K562 (cell line): Measurements from ENCODE around the gene SPTY2D1. TPM values are rescaled to one million over a fixed set of nuclear protein-coding genes. Genes with fewer than 3 reads are reported as not detected.

ENCODE experiments used
- ATAC-seq: fragments of 200-7000 bp; cut with Tn5 transposase; 3 replicates; pipeline ENCODE4 v1.9.1; 2020; ENCODE audit warnings: moderate library complexity
- BruUV-seq: library from RNA; stranded (reverse); fragments of 400-500 nt; replicated peaks from 2 replicates; lab custom pipeline; 2021; lab: Mats Ljungman, UMichigan
- CTCF ChIA-PET: fragments of 300-600 bp; formaldehyde crosslinking; extraction: SDS; loops from one replicate; lab custom pipeline; 2021; ENCODE audit warnings: low intra/inter-chr PET ratio; lab: Yijun Ruan, JAX
- POLR2A ChIA-PET: fragments of 300-600, 350-650 bp; sonication (Branson Sonifier 250); formaldehyde crosslinking; extraction: SDS; loops from one replicate; lab custom pipeline; 2021; ENCODE audit warnings: antibody characterized with exemption, inconsistent platforms; lab: Yijun Ruan, JAX
- DNase-seq, 4 experiments: peaks; one replicate each; pipeline versions ENCODE4 v3.0.0 to v3.0.0-alpha.2; 2011 to 2018; ENCODE audit warnings: low spot score in 3 of 4, mixed read lengths in 3 of 4; ENCODE audit errors: extremely low read depth in 1 of 4
- FAIRE-seq: peaks from 2 replicates; lab custom pipeline; 2011; peaks lifted over from hg19 to GRCh38; lab: Jason Lieb, UNC
- H2AFZ ChIP-seq: 2 replicates; pipeline ENCODE4 v1.6.0; 2011; ENCODE audit warnings: low read depth, low read length, control low read depth, inconsistent platforms
- H3K27ac ChIP-seq: fragments of 200-600 bp; 3 replicates; pipeline ENCODE4 v1.8.0; 2011; ENCODE audit warnings: low read depth, mild to moderate bottlenecking, control low read depth, inconsistent platforms, low read length, moderate library complexity, mixed read lengths; ENCODE audit errors: extremely low read depth
- H3K27me3 ChIP-seq, 2 experiments: fragments of 300-600 bp in 1 of 2; 2 replicates in 1 of 2; 3 replicates in 1 of 2; pipeline versions ENCODE4 v1.6.0 to v1.8.0; 2011; ENCODE audit warnings: inconsistent platforms in 2 of 2, low read length in 2 of 2, mild to moderate bottlenecking in 1 of 2, mixed read lengths in 1 of 2, moderate library complexity in 1 of 2; ENCODE audit not compliant: control insufficient read depth in 2 of 2, insufficient read depth in 2 of 2
- H3K36me3 ChIP-seq: fragments of 300-600 bp; 3 replicates; pipeline ENCODE4 v1.8.0; 2011; ENCODE audit warnings: mild to moderate bottlenecking, low read length, inconsistent platforms; ENCODE audit not compliant: control insufficient read depth, insufficient read depth
- H3K4me1 ChIP-seq, 2 experiments: fragments of 200-600 bp in 1 of 2; replicated peaks in 1 of 2; 2 replicates in 1 of 2; 3 replicates in 1 of 2; pipeline versions ENCODE4 v1.5.1 to v1.8.0; 2011; ENCODE audit warnings: inconsistent platforms in 2 of 2, low read length in 2 of 2, mild to moderate bottlenecking in 1 of 2, mixed read lengths in 1 of 2, moderate library complexity in 1 of 2; ENCODE audit not compliant: control insufficient read depth in 2 of 2, insufficient read depth in 2 of 2
- H3K4me2 ChIP-seq: 2 replicates; pipeline ENCODE4 v1.6.1; 2011; ENCODE audit warnings: low read length, control low read depth, inconsistent platforms, mixed read lengths; ENCODE audit not compliant: insufficient read depth
- H3K4me3 ChIP-seq: fragments of 200-600 bp; sonication (generic), shearing (Covaris generic); 2 replicates; pipeline ENCODE4 v1.5.1; 2016; ENCODE audit warnings: control low read depth, inconsistent platforms
- H3K79me2 ChIP-seq: fragments of 200-600 bp; 3 replicates; pipeline ENCODE4 v1.8.0; 2011; ENCODE audit warnings: low read length, inconsistent platforms; ENCODE audit not compliant: control insufficient read depth, insufficient read depth
- H3K9ac ChIP-seq, 2 experiments: 2 replicates each; pipeline versions ENCODE4 v1.6.0 to v1.6.1; 2011; ENCODE audit warnings: low read depth in 2 of 2, low read length in 2 of 2, control low read depth in 1 of 2, inconsistent platforms in 1 of 2, mild to moderate bottlenecking in 1 of 2, mixed read lengths in 1 of 2; ENCODE audit not compliant: insufficient read depth in 1 of 2
- H3K9me1 ChIP-seq: one replicate; pipeline ENCODE4 v1.6.0; 2011; ENCODE audit warnings: inconsistent platforms, mild to moderate bottlenecking, low read length, moderate library complexity; ENCODE audit not compliant: control insufficient read depth, insufficient read depth
- H3K9me3 ChIP-seq: replicated peaks from 2 replicates; pipeline ENCODE4 v1.5.1; 2011; ENCODE audit warnings: low read depth, low read length, inconsistent platforms; ENCODE audit not compliant: control insufficient read depth, insufficient read depth
- H4K20me1 ChIP-seq: replicated peaks from 2 replicates; pipeline ENCODE4 v1.6.1; 2011; ENCODE audit warnings: low read length, inconsistent platforms, mixed read lengths; ENCODE audit not compliant: control insufficient read depth, insufficient read depth
- BHLHE40 ChIP-seq: IDR thresholded peaks from 2 replicates; pipeline ENCODE4 v1.6.1; 2011; ENCODE audit warnings: low read length, improper control_type of control experiment
- ETV6 ChIP-seq, 3 experiments: fragments of 150-350 bp in 1 of 3; sonication (generic) in 1 of 3; formaldehyde crosslinking in 1 of 3; IDR thresholded peaks; 2 replicates each; pipeline versions ENCODE4 v1.6.1 to v1.8.0; 2014 to 2022; ENCODE audit warnings: borderline replicate concordance in 2 of 3, low read depth in 2 of 3, antibody characterized with exemption in 1 of 3, low read length in 1 of 3, mild to moderate bottlenecking in 1 of 3, missing genetic modification reagents in 1 of 3
- FOXA1 ChIP-seq: fragments of 450-650 bp; IDR thresholded peaks from 2 replicates; pipeline ENCODE4 v1.6.1; 2016; ENCODE audit warnings: mild to moderate bottlenecking, borderline replicate concordance
- FOXA3 ChIP-seq, 2 experiments: fragments of 450-650 bp in 1 of 2; sonication (generic) in 1 of 2; formaldehyde crosslinking; IDR thresholded peaks in 1 of 2; conservative IDR thresholded peaks in 1 of 2; 2 replicates each; pipeline versions ENCODE4 v1.4.0 to v1.8.0; 2020 to 2022; ENCODE audit warnings: mild to moderate bottlenecking in 2 of 2, missing genetic modification reagents in 1 of 2
- RBM15 ChIP-seq: fragments of 200-400 bp; formaldehyde crosslinking; IDR thresholded peaks from 2 replicates; pipeline ENCODE4 v1.6.1; 2018; ENCODE audit warnings: mild to moderate bottlenecking, low read length, moderate library complexity; ENCODE audit not compliant: insufficient read depth
- SMARCA4 ChIP-seq: fragments of 450-650 bp; IDR thresholded peaks from 2 replicates; pipeline ENCODE4 v1.6.1; 2016
- TSC22D4 ChIP-seq: fragments of 450-650 bp; IDR thresholded peaks from 2 replicates; pipeline ENCODE4 v1.6.1; 2016; ENCODE audit warnings: missing genetic modification characterization, missing biosample characterization, control low read depth
- ZNF324 ChIP-seq: fragments of 250-450 bp; sonication (Bioruptor Pico); IDR thresholded peaks from 2 replicates; pipeline ENCODE4 v1.4.0; 2020; ENCODE audit warnings: mild to moderate bottlenecking
- ZNF644 ChIP-seq: fragments of 200-800 bp; sonication (Bioruptor generic); IDR thresholded peaks from 2 replicates; pipeline ENCODE4 v1.6.1; 2016; ENCODE audit warnings: low read depth, missing genetic modification characterization, missing compliant biosample characterization
- WGBS: fragments of 100-300 bp; shearing (Covaris generic); methylation state at CpG from one replicate; pipeline ENCODE4 v1.1.6; 2016; ENCODE audit warnings: low coverage, mixed read lengths; ENCODE audit not compliant: insufficient coverage; ENCODE audit errors: missing lambda C conversion rate; 5-methylcytosine and 5-hydroxymethylcytosine counted together
- in situ Hi-C: fragments of 300-500 bp; cut with MboI; formaldehyde crosslinking; loops from 4 replicates; pipeline ENCODE4 v1.15.0; 2018; ENCODE audit warnings: inconsistent platforms, mixed read lengths
- intact Hi-C: fragments of 100-400 bp; cut with micrococcal nuclease; formaldehyde crosslinking; loops from 2 replicates; pipeline ENCODE4 v1.14.2; 2022
- polyA plus RNA-seq, 8 experiments: library from polyadenylated mRNA; depleted of rRNA in 4 of 8; stranded (reverse) in 5 of 8; unstranded in 3 of 8; fragments of >200 nt; fragmentation: Nextera tagmentation in 2 of 8; fragmentation: Illumina TruSeq in 1 of 8; extraction: Ambion mirVana in 2 of 8; extraction: Trizol in 1 of 8; gene quantifications; 2 replicates each; pipeline versions ENCODE4 v1.2.1 to v1.2.3, GENCODE V29; 2011 to 2014; ENCODE audit warnings: inconsistent platforms in 1 of 8, missing spikeins in 1 of 8
- total RNA-seq, 7 experiments: library from RNA; depleted of rRNA in 6 of 7; stranded (reverse); fragments of >200 nt in 6 of 7; fragmentation: Illumina TruSeq in 2 of 7; extraction: Trizol in 2 of 7; gene quantifications; 2 replicates each; pipeline versions ENCODE4 v1.2.1 to v1.2.3, GENCODE V29; 2011 to 2021; ENCODE audit warnings: low replicate concordance in 1 of 7

SPTY2D1 gene
- total and polyA plus RNA-seq, 9 of the 15 experiments (the other 6 are each of a cell fraction or from before 2014, with no cell fraction given), result 3.2 to 32.1 (median 12.9) TPM

DNA sequence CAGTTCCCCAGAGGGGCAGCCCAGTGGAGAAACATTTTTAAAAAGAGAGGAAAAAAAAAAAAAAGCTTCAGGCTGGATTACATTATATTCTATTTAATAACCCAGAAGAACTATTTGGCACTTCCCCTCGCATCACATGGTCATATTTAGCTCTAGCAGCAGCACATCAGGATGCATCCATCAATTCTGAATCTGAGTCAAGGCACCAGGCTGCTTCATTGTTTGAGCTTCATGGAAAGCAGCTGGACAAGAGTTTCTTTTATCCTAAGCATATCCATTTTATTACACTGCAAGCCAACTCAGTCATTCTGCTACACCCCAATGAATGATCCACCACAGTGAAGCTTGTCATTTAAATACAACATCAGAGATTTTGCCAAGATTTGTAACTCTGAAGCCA lies 10.0 kb downstream of the SPTY2D1 start (continued):
- TF ChIP-seq ETV6 (IDR thresholded peaks at IDR 0.05; ENCODE audit: borderline replicate concordance in 1 of 2, low read depth in 2 of 2, low read length in 1 of 2) (no peak), ETV6 (CRISPR knock-in tag; IDR thresholded peaks at IDR 0.05; ENCODE audit: borderline replicate concordance) (no peak), TSC22D4 (tag) (no peak), FOXA1 (no peak), BHLHE40 (no peak)

DNA sequence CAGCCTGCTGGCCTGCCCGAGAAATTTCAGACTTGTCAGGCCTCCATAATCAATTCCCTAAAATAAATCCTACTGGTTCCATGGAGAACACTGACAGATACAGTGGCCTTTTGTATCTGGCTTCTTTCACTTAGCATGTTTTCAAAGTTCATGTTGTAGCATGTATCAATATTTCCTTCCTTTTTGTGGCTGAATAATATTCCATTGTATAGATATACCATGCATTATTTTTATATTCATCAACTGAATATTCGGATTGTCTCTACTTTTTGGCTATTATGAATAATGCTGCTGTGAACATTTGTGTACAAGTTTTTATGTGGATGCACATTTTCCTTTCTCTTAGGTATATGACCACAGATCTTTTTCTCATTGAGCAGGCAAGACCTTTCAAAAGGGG lies 10.4 kb downstream of the SPTY2D1 start:
- Histone ChIP-seq H3K4me3 (no peak overlapping the region), H4K20me1 (peaks cover 4% of the 10 kb centered on the region; the same call in 1 of the 2 replicates), H3K79me2 (peaks cover 79% of the 10 kb centered on the region), H3K9me3 (no peaks in the 10 kb centered on the region), H3K4me1 (no peaks in the 10 kb centered on the region), H3K4me2 (no peak overlapping the region), H3K27ac (no peak overlapping the region), H3K9me1 (no peaks in the 10 kb centered on the region), H3K27me3 (no peaks in the 10 kb centered on the region), H2AFZ (no peak overlapping the region), H3K36me3 (no peaks in the 10 kb centered on the region), H3K9ac (no peak overlapping the region)
- DNase-seq, result no peak
- 91% methylated on average over 2 of the region's 2 CpGs for WGBS
- ATAC-seq, result no peak
- TF ChIP-seq FOXA3 (CRISPR knock-in tag; conservative IDR thresholded peaks at IDR 0.05 in 1 of 2, IDR thresholded peaks at IDR 0.05 in 1 of 2) (no peak), ZNF644 (tag) (no peak), SMARCA4 (no peak), ZNF324 (CRISPR knock-in tag) (no peak), RBM15 (no peak)
- intact Hi-C loops, result no loop called here
- no peak for FAIRE-seq
- BruUV-seq, result no TSS peak
- in situ Hi-C loops, result no loop called here
- CTCF ChIA-PET, result no interaction called here
- POLR2A ChIA-PET, result interaction anchor here (0.5 to 0.7 kb wide), 2 partner anchors 11 to 26 kb away, joined by 3 to 4 read pairs; partner anchors contain the start of gene SPTY2D1
